ENCODE results near the gene TAF1L.
"Not testable (repeated sequence)": the region's sequence is repeated elsewhere in the genome, so short reads cannot be mapped to it uniquely, and the experiment has no call there.

Gene TAF1L, protein sequence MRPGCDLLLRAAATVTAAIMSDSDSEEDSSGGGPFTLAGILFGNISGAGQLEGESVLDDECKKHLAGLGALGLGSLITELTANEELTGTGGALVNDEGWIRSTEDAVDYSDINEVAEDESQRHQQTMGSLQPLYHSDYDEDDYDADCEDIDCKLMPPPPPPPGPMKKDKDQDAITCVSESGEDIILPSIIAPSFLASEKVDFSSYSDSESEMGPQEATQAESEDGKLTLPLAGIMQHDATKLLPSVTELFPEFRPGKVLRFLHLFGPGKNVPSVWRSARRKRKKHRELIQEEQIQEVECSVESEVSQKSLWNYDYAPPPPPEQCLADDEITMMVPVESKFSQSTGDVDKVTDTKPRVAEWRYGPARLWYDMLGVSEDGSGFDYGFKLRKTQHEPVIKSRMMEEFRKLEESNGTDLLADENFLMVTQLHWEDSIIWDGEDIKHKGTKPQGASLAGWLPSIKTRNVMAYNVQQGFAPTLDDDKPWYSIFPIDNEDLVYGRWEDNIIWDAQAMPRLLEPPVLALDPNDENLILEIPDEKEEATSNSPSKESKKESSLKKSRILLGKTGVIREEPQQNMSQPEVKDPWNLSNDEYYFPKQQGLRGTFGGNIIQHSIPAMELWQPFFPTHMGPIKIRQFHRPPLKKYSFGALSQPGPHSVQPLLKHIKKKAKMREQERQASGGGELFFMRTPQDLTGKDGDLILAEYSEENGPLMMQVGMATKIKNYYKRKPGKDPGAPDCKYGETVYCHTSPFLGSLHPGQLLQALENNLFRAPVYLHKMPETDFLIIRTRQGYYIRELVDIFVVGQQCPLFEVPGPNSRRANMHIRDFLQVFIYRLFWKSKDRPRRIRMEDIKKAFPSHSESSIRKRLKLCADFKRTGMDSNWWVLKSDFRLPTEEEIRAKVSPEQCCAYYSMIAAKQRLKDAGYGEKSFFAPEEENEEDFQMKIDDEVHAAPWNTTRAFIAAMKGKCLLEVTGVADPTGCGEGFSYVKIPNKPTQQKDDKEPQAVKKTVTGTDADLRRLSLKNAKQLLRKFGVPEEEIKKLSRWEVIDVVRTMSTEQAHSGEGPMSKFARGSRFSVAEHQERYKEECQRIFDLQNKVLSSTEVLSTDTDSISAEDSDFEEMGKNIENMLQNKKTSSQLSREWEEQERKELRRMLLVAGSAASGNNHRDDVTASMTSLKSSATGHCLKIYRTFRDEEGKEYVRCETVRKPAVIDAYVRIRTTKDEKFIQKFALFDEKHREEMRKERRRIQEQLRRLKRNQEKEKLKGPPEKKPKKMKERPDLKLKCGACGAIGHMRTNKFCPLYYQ (N-terminal part only)

DNA sequence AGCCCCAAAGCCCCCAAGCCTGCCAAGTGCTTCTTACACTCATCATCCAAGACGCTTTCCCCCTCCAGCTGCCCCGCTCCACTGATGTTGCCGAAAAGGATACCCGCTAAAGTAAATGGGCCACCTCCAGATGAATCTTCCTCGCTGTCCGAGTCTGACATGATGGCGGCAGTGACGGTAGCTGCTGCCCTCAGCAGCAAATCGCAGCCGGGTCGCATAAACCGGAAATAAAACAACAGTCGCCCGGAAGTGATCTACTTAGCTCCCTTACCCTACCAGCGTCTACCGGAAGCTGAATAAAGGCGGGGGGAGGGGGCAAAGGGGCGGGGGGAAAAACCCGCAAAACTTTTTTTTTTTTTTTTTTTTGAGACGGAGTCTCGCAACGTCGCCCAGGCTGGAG is at the start of gene TAF1L:
TAF1L (minus strand) TSS at position 308 of the 400 bp plus-strand sequence; CDS start at position 218, 90 bp downstream.
- no peak for DNase-seq

DNA sequence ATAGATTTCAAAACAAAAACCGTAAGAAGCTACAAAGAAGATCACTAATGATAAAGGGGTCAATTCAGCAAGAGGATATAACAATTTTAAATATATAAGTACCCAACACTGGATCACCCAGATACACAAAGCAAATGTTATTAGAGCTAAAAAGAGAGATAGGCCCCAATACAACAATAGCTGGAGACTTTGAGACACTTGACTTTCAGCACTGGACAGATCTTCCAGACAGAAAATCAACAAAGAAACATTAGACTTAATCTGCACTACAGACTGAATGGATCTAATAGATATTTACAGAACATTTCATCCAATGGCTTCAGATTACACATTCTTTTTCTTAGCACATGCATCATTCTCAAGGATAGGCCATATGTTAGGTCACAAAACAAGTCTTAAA is 46.3 kb upstream of the TAF1L start:
- no peak for DNase-seq

DNA sequence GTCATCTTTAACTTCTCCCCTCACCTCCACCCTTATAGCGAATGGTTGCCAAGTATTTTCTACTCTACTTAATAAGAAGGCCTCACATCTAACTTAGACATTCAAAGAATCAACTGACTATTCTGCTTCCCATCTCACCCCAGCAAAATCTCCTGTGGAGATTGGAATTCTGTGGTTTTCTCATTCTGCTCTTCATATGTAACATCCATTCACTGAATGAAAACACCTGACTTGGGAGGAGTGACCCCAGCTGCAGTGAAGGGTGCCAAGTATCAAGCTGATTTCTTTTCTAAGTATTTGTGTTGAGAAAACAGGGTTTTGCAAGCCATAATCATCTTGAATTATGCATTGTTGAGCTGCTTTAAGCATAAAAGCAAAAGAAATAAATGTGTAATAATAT is 42.5 kb upstream of the TAF1L start:
- no peak for DNase-seq

DNA sequence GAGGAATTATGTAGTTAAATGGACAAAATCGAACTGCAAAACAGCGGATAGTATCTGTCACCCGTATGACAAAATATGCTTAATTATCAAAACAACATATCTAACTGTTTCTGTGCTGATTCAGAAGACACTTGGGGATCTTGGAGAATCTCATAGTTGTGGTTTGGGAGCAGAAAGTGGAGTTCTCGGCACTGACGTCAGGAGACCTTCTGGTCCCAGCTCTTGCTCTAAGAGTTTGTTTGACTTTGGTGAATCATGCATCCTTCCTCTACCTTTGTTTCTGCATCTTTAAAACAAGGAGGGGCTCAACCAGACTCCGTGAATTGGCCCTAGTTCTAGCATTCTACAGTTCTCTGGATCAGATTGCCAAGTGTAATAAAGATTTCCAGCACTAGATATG is 37.0 kb upstream of the TAF1L start:
- no peak for DNase-seq

DNA sequence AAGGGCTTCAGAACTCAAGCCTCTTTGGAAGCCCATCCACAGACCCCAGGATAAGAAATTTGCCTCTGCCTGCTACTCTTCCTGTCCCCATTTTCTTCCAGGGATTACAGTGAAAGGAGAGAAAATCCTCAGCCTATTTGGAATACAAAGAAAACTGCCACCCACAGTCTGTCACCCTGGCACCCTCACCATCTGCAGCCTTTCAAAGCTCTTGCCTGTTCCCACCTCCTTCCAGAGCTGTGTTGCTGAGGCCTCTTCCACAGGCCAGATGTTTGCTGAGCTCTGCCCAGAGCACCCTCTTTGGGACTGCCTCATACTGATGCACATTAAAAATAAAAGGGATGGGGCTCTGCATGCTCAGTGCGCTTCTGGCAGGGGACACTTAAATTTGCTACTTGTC is 35.9 kb upstream of the TAF1L start:
- no peak for DNase-seq

DNA sequence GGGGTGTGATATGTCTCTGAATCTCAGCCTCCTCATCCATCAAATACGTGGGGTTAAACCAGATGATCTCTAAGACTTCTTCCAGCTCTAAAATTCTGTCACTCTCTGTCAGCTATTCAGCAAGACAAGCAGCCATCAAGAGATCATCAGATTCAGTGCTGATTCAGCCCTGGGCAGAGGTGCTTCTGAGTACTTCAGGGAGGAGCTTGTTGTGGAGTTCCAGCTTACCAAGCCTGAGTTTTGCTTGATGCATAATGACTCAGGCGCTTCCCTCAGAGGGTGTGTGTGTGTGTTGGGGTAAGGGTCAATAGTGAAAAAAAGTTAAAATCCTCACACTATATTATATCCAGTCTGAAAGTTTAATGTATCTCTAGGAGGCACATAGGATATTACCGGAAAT is 29.6 kb upstream of the TAF1L start:
- DNase-seq: no peak

DNA sequence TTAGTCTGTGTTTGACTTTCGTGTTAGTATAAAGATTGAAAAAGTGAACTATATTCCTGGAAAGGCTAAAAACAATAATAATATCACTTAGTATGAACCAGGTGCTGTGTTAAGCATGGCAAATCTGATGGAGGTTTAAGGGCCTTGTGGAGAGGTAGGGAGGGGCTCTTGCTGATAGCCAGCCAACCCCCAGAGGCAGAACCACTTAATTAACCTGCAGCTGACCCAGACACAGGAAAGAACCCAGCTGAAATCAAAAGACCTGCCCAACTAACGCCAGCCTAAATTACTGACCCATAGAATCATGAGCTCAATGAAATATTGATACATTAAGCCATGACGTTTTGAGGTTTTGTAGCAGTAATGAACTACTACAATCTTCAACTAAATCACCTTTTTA is 28.3 kb upstream of the TAF1L start:
- DNase-seq: no peak

DNA sequence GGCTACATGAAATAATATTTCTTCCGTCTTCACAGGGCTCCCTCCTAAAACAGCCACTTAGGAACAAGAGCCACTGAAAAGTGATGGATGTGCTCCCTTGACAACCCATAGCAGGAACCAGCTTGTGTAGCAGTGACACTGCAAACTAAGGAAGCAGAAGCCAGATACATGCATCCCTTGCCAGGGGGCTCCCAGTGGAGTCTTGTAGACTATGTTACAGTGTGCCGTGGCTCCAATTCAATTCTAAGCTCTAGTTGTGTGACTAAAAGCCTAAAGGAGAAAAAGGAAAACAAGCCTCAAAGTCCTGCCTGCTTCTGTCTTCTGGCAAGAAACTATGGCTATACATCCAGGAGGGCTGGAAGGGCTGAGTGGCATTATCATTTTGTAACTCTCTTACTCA is 12.2 kb upstream of the TAF1L start:
- DNase-seq: no peak

DNA sequence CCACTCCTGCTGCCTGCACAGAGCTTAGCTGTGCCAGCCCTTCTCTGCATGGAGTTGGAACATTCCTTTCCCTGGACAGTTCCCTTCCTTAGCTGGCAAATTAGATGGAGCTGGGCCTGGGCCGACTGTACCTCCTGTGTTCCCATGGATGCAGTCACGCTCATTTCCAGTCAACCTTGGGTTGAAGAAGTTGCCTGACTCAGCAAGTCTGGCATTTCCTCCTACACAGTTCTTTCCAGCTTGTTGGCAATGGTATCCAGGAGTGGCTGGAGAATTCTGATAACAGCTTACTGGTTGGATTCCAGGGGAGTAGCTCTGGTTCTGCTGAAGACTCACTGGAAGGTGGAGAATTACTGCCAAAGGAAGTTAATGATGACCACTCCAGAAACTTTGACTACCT is 9.2 kb upstream of the TAF1L start:
- no peak for DNase-seq

DNA sequence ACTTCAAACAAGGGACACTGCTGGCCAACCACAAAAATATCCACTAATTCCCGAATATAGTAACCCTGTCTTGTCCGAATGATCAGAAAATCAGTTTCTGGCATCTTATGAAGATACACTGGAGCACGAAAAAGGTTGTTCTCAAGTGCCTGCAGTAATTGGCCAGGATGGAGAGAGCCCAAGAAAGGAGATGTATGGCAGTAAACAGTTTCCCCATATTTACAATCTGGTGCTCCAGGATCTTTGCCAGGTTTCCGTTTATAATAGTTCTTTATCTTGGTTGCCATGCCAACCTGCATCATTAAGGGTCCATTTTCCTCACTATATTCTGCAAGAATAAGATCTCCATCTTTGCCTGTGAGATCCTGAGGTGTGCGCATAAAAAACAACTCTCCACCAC is 2.3 kb downstream of the TAF1L start:
- not testable (repeated sequence) for DNase-seq

DNA sequence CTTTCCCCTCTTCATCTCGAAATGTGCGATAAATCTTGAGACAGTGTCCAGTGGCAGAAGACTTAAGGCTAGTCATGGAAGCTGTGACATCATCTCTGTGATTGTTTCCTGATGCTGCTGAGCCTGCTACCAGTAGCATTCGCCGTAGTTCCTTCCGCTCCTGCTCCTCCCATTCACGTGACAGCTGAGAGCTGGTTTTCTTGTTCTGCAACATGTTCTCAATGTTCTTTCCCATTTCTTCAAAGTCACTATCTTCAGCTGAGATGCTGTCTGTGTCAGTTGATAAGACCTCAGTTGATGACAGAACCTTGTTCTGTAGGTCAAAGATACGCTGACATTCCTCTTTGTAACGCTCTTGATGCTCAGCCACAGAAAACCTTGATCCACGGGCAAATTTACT is 3.5 kb downstream of the TAF1L start:
- DNase-seq: no peak

DNA sequence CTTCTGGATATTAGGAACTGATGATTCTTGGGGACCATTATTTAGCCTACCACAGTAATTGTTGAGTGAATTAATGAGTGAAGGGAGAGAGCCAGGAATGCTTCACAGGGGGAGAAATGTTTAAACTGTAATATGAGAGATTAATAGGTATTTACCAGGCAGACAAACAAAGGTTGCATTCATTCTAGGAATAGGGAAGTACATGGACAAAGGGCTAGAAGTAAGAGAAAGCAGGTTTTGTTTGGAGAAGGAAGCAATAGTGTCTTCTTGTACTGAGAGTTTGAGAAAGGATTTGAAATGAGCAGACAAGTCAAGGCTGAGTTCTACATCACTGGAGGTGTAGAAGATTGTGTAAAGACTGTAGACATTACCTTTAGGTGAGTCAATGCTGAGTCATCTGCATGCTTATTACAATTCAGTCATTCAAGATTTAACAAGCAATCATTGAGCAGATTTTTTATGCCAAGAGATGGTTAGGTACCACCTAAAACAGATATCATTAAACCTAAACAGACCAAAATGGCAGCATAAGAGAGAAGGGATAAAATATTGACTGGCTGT is 8.0 kb downstream of the TAF1L start:
- DNase-seq: no peak

DNA sequence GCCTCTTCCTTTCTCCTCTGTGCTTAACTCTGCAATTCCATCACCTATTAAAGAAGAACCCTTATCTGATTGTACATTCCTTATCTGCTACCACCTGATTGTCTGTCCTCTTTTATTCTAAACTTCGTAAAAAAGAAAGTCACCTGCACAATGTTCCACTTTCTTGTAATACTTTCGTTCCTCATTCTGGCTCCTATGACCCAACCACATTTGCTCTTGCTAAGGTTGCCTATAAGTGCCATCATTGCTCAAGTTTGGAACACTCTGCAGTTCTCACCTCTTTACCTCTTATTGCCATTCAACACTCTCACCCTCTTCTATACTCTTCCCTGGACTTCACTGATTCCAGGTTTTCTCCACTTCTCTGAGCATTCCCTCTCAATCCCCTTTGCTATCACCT is 10.1 kb downstream of the TAF1L start:
- no peak for DNase-seq

DNA sequence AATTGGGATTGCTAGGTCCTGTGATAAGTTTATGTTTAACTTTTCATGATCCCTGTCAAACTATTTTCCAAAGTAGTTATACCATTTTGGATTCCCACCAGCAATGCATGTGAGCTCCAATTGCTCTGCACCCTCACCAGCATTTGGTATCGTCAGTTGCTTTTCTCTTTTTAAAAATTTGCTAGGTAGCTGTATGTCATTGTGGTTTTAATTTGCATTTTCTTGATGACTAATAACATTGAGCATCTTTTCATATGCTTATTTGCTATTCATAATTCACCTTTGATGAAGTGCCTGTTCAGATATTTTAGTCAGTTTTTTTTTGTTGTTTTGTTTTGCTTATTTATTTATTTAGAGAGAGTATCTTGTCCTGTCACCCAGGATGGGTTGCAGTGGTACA is 12.5 kb downstream of the TAF1L start:
- DNase-seq: no peak

DNA sequence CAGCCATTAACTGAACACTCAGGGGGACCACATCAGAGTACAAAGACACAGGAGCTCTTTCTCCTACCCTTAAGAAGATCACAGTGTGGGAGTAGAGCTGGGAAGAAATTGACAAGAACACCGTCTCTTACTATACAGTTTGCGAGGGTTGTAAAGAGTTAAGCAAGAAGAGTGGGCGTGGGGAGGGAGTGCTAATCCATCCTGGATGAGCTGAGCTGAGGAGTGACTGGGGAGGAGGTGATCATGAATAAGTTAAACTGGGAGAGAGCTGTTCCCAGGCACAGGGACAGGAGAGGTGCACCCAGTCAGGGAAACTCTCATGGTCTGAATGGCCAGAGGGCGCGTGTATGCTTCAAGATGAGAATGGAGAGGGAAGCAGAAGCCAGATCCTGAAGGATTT is 17.2 kb downstream of the TAF1L start:
- no peak for DNase-seq

DNA sequence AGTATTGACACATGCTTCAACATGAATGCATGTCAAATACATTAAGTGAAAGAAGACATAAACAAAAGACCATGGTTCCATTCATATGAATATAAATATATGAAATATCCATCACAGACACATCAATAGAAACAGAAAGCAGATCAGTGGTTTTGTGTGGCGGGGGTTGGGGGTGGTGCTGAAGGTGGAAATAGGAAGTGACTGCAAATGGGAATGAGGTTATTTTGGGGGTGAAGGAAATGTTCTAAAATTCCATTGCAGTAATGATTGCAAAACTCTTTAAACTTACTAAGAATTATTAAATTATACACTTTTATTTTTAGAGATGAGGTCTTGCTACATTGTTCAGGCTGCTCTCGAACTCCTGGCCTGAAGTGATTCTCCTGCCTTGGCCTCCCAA is 28.7 kb downstream of the TAF1L start:
- no peak for DNase-seq

DNA sequence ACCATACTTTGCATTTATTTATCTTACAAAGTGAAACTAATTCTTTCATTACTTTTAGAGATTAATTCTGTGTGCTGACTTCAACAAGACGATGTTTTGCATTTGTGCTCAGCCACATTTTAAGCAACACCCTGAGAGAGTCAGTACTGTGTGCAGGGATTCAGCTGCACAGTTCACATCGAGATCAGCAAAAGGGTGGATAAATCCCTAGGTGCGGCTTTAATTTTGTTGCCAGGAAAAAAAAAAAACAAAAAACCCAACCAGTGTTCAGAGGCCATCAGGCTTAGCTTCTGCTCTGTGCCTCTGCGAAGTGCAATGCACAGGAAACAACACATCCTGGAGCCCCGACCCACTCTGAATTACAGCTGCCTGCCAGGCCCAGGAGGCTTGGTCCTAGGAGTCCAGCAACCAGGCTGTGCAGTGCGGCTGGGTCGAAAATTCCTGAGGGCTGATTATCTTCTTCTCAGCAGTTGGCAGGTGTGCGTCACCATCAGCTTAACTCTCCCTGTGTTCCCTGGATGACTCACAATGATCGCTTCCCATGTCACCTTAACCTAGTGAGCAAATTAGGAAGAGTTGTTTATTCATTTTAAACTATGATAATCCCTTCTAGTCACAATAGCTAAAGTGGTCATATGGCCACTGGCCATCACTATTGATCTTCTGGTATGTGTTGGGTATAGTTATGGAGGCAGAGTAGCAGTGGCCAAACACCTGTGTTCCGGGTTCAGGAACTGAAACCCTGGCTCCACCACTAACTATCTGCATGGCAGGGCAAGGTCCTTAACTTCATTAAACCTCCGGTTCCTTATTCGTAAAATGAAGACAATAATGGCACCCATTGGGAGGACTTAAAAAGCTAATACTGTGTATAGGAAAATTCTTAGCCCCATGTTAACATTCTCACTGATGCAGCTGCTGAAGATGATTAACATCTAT is 31.3 kb downstream of the TAF1L start:
- DNase-seq: no peak

DNA sequence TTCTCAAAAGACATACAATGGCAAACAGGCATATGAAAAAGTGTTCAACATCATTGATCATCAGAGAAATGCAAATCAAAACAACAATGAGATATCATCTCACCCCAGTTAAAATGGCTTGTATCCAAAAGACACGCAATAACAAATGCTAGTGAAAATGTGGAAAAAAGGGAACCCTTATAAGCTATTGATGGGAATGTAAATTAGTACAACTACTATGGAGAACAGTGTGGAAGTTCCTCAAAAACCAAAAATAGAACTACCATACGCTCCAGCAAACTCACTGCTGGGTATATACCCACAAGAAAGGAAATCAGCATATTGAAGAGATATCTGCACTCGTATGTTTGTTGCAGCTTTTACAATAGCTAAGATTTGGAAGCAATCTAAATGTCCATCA is 36.4 kb downstream of the TAF1L start:
- not testable (repeated sequence) for DNase-seq

DNA sequence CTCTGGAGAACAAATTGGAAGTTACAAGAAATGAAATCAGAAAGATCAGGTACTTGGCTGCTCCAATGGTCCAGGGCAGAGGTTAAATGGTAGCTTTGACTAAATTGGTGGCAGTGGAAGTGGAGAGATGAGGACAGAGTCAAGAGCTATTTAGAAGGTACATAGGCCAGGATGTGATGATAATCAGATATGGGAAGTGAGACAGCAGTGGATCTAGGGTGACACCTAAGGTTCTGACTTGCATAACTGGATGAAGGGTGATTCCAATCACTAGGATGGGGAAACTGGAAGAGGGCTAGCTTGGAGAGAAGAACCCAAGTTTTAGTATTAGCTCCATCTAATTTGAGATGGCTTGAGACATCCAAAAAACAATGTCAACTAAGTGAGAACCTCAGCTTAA is 38.5 kb downstream of the TAF1L start:
- no peak for DNase-seq

DNA sequence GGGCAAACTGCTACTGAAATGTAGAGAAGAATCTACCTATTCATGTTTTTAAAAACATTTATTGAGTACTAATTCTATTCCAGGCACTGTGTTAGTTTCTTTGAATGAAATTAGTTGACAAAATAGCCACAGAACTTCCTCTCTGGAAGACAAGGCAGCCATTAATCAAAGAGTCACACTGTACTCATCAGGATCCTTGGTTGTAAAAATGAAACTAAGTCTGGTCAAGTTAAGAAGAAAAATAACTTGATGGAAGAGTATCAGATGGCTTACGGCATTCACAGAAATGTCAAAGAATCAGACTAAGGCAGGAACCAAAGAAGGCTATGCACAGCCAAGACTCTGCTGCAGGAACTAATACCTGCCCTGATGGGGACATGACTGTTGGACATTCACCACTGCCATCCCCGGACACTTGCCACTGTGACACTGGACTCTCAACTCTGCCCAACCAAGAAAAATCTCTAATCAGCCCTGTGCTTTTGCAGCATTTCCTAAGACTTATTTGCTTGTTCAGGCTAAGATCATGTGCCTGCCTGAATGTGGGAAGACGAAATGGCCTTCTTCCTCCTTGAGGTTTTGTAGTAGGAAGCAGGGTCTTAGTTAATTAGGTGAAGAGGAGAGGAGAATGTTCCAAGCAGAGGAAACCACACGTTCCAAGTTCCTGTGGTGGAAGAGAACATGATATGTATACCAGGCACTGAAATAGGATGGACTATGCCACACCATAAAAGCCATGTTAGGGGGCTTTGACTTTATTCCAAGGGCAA is 39.2 kb downstream of the TAF1L start:
- DNase-seq: no peak

DNA sequence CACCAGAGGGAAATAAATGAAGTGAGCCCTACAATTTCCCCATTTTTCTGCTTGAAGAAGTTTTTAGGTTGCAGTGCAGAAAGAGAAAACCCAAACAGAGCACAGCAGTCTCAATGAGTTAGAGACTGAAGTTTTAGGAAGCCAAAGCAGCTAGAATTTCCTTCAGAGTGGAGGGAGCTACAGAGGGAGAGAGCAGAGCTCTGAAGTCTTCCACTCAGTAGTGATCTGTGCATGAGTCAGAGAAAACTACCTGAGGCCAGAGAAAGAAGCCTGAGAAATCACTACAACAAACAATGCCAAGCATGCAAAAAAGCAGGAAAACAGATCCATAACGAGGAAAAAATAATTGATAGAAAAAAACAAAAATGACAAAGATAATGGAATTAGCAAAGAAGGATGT is 44.6 kb downstream of the TAF1L start:
- DNase-seq: no peak
